A673 (cell line): Measurements from ENCODE around the gene MVD.

Experiments
- CTCF ChIP-seq: fragments of 300-800, 200-600 bp; sonication (generic); conservative IDR thresholded peaks from 2 replicates; pipeline ENCODE4 v1.5.1; 2017; ENCODE audit warnings: low read depth, mild to moderate bottlenecking, antibody characterized with exemption, low read length, moderate library complexity, mixed read lengths
- EZH2 ChIP-seq: fragments of 200-600 bp; sonication (generic); IDR thresholded peaks from 2 replicates; pipeline ENCODE4 v1.6.1; 2017; ENCODE audit warnings: borderline replicate concordance, low read depth, mild to moderate bottlenecking, mixed read lengths, antibody characterized with exemption, low read length; ENCODE audit not compliant: poor library complexity, severe bottlenecking

- TF ChIP-seq EZH2 (no peak), CTCF (no peak)
Measured at GRCh38 chr16:88678224-88678979, 15.5 kb upstream of the MVD start.
